ENCODE measurements around the gene SLC6A18. TPM values are rescaled to one million over a fixed set of nuclear protein-coding genes. Genes with fewer than 3 reads are reported as not detected.

The SLC6A18 gene
- total and polyA plus RNA-seq, 9 of the 15 experiments (the other 6 are each of a cell fraction or from before 2014, with no cell fraction given), result not detected

- Histone ChIP-seq H3K27ac (ENCODE audit: extremely low read depth, low read depth, low read length) (no peak overlapping the region), H3K4me2 (ENCODE audit: insufficient read depth, low read length) (no peak overlapping the region), H3K9me3 (replicated peaks; ENCODE audit: control insufficient read depth, insufficient read depth, low read depth, low read length) (no peaks in the 10 kb centered on the region), H3K9ac (ENCODE audit: insufficient read depth in 1 of 2, low read depth in 2 of 2, low read length in 2 of 2) (no peak overlapping the region), H2AFZ (ENCODE audit: low read depth, low read length) (no peak overlapping the region), H3K27me3 (ENCODE audit: control insufficient read depth in 2 of 2, insufficient read depth in 2 of 2, low read length in 2 of 2) (peaks cover 15 to 58% of the 10 kb centered on the region in 2 experiments), H3K4me1 (replicated peaks in 1 of 2; ENCODE audit: control insufficient read depth in 2 of 2, insufficient read depth in 2 of 2, low read length in 2 of 2) (peaks cover 0 to 35% of the 10 kb centered on the region in 2 experiments; a peak in 1 of 5 replicates), H3K9me1 (ENCODE audit: control insufficient read depth, insufficient read depth, low read length) (no peaks in the 10 kb centered on the region), H3K36me3 (ENCODE audit: control insufficient read depth, insufficient read depth, low read length) (no peaks in the 10 kb centered on the region), H3K79me2 (ENCODE audit: control insufficient read depth, insufficient read depth, low read length) (no peaks in the 10 kb centered on the region), H4K20me1 (replicated peaks; ENCODE audit: control insufficient read depth, insufficient read depth, low read length) (peaks cover 9% of the 10 kb centered on the region; the same call in 1 of the 2 replicates), H3K4me3 (no peak overlapping the region)
- no peak for DNase-seq (ENCODE audit: extremely low read depth in 1 of 4, low spot score in 3 of 4)
- ChIA-PET CTCF (ENCODE audit: low intra/inter-chr PET ratio) (no interaction called here), POLR2A (interaction anchor here (0.5 to 0.8 kb wide), 2 partner anchors 18 to 360 kb away, joined by 3 read pairs; partner anchors contain the start of gene TERT)
- WGBS (ENCODE audit: insufficient coverage, low coverage, missing lambda C conversion rate), result 35% methylated on average over 19 of the region's 20 CpGs
- BruUV-seq (replicated peaks), result no TSS peak
- no peak for FAIRE-seq
- intact Hi-C loops (cut with micrococcal nuclease) (no loop called here), in situ Hi-C loops (cut with MboI) (no loop called here)
- no peak for ATAC-seq
- TF ChIP-seq KLF10 (CRISPR knock-in tag; IDR thresholded peaks at IDR 0.05) (no peak), ELF4 (CRISPR knock-in tag; IDR thresholded peaks at IDR 0.05) (no peak), ZBTB7A (IDR thresholded peaks at IDR 0.05; ENCODE audit: borderline replicate concordance, control insufficient read depth, low read depth, low read length) (no peak), L3MBTL2 (IDR thresholded peaks at IDR 0.05) (no peak), DPF2 (IDR thresholded peaks at IDR 0.05) (no peak), ZNF212 (CRISPR knock-in tag; IDR thresholded peaks at IDR 0.05) (no peak), ARHGAP35 (IDR thresholded peaks at IDR 0.05; ENCODE audit: partially characterized antibody) (no peak), CEBPZ (IDR thresholded peaks at IDR 0.05; ENCODE audit: borderline replicate concordance, low read depth, low read length) (no peak), ERF (CRISPR knock-in tag; IDR thresholded peaks at IDR 0.05) (no peak), RBM14 (IDR thresholded peaks at IDR 0.05; ENCODE audit: borderline replicate concordance, insufficient read depth, low read depth, low read length) (no peak), MTA3 (IDR thresholded peaks at IDR 0.05; ENCODE audit: borderline replicate concordance) (no peak), NFE2 (IDR thresholded peaks at IDR 0.05; ENCODE audit: low read depth) (no peak), NR2C2 (CRISPR knock-in tag; IDR thresholded peaks at IDR 0.05) (no peak), NR2C2 (tag; IDR thresholded peaks at IDR 0.05) (no peak), ZNF583 (CRISPR knock-in tag; IDR thresholded peaks at IDR 0.05) (no peak), ZHX1 (conservative IDR thresholded peaks at IDR 0.05; ENCODE audit: low read length) (no peak)
- TF ChIP-seq, protein P1, sequence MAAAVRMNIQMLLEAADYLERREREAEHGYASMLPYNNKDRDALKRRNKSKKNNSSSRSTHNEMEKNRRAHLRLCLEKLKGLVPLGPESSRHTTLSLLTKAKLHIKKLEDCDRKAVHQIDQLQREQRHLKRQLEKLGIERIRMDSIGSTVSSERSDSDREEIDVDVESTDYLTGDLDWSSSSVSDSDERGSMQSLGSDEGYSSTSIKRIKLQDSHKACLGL (CRISPR knock-in tag; IDR thresholded peaks at IDR 0.05; ENCODE audit: borderline replicate concordance, poor library complexity, severe bottlenecking), result no peak
- TF ChIP-seq, protein P2, sequence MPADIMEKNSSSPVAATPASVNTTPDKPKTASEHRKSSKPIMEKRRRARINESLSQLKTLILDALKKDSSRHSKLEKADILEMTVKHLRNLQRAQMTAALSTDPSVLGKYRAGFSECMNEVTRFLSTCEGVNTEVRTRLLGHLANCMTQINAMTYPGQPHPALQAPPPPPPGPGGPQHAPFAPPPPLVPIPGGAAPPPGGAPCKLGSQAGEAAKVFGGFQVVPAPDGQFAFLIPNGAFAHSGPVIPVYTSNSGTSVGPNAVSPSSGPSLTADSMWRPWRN (IDR thresholded peaks at IDR 0.05; ENCODE audit: low read depth), result no peak
These were observed 51.7 kb downstream of the SLC6A18 start for GRCh38 chr5:1276930-1277329.

Data from K562 (cell line).